Peyer's patch (tissue), 4 donors: ENCODE results near the gene TMBIM4. TPM values are rescaled to one million over a fixed set of nuclear protein-coding genes. Genes with fewer than 3 reads are reported as not detected.

Experiments used
- DNase-seq, 3 donors: peaks; one replicate each; pipeline ENCODE4 v3.0.0-alpha.2; 2017 to 2019
- H3K27ac ChIP-seq, 4 donors: fragments of 200-600 bp; sonication (generic); one replicate each; pipeline ENCODE4 v1.5.1; 2016 to 2019
- H3K27me3 ChIP-seq, 2 donors: fragments of 200-600 bp; sonication (generic); one replicate each; pipeline ENCODE4 v1.5.1; 2019
- H3K36me3 ChIP-seq, 3 donors: fragments of 200-600 bp; sonication (generic); one replicate each; pipeline ENCODE4 v1.5.1; 2016 to 2019
- H3K4me1 ChIP-seq, 4 donors: fragments of 200-600 bp; sonication (generic); one replicate each; pipeline ENCODE4 v1.5.1; 2016 to 2019
- H3K4me3 ChIP-seq, 4 donors: fragments of 200-600 bp; sonication (generic); 1 replicate in 3 of 4; 2 replicates in 1 of 4; pipeline ENCODE4 v1.5.1; 2016 to 2019; ENCODE audit warnings: mild to moderate bottlenecking in 1 of 4
- H3K9me3 ChIP-seq, 4 donors: fragments of 200-600 bp; sonication (generic); one replicate each; pipeline ENCODE4 v1.5.1; 2016 to 2019; ENCODE audit warnings: mild to moderate bottlenecking in 1 of 4
- CTCF ChIP-seq, 6 experiments: fragments of 450-650 bp in 4 of 6; fragments of 200-600 bp in 2 of 6; sonication (generic) in 1 of 6; IDR thresholded peaks; one replicate each; pipeline ENCODE4 v1.5.1; 2017 to 2019; ENCODE audit warnings: antibody characterized with exemption in 6 of 6, mild to moderate bottlenecking in 3 of 6, moderate library complexity in 1 of 6
- POLR2A ChIP-seq, 2 donors: fragments of 450-650 bp; IDR thresholded peaks; one replicate each; pipeline ENCODE4 v1.5.1; 2017; ENCODE audit warnings: antibody characterized with exemption in 2 of 2, mild to moderate bottlenecking in 2 of 2, moderate library complexity in 2 of 2
- total RNA-seq, 4 donors: library from RNA; depleted of rRNA; stranded (reverse); fragments of >200 nt; gene quantifications; one replicate each; pipeline ENCODE4 v1.1.0, GENCODE V29; 2016

TMBIM4 gene
- total RNA-seq, 4 donors from 2014 or later: 57.9 to 173 (median 70.7) TPM

- no peak for DNase-seq
- Histone ChIP-seq H3K27me3 (no peaks in the 10 kb centered on the region), H3K4me1 (peaks cover 0 to 1% (median 0%) of the 10 kb centered on the region in 4 donors), H3K27ac (no peak overlapping the region), H3K36me3 (no peaks in the 10 kb centered on the region), H3K9me3 (no peaks in the 10 kb centered on the region), H3K4me3 (no peak overlapping the region)
- TF ChIP-seq CTCF (IDR thresholded peaks at IDR 0.05) (no peak), POLR2A (IDR thresholded peaks at IDR 0.05) (no peak)
Observed at GRCh38 chr12:66194122-66194521, 24.3 kb upstream of the TMBIM4 start.

DNA sequence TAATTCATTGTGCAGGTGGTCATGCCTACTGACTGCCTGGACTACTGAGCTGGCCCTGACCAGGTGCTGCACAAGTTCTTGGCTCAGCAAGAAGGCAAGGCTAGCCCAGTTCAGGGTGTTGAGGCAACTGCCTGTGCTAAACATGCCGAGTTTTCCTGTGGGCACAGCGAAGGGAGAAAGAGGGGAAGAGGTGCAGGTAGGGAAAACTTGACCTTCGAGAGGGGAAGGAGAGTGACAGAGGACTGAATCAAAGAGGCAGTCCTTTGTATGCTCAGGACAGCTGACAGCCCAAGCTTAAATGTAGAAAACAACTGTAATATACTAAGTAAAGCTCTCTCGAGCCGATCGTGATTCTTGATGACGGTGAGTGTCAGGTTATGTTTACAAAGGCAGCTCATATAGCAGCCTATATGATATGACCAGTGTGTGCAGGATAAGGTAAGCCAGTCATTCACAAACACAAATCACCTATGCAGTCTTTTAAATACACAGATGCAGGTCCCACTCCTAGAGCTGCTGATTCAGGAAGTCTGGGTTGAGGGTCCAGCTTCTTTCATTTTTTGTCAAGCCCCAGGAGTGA lies 21.8 kb upstream of the TMBIM4 start:
- TF ChIP-seq POLR2A (IDR thresholded peaks at IDR 0.05): no peak
- TF ChIP-seq CTCF (IDR thresholded peaks at IDR 0.05): no peak
- no peak for DNase-seq
- H3K4me1 ChIP-seq: peaks cover 0 to 6% (median 0%) of the 10 kb centered on the region in 4 donors
- no peaks in the 10 kb centered on the region for H3K27me3 ChIP-seq
- no peaks in the 10 kb centered on the region for H3K9me3 ChIP-seq
- no peak overlapping the region for H3K27ac ChIP-seq
- no peaks in the 10 kb centered on the region for H3K36me3 ChIP-seq
- H3K4me3 ChIP-seq: no peak overlapping the region

- H3K4me1 ChIP-seq: peaks cover 0 to 6% (median 0%) of the 10 kb centered on the region in 4 donors
- H3K27ac ChIP-seq: peak overlapping the region; percentile 3 to 88 (median 48)
- no peaks in the 10 kb centered on the region for H3K36me3 ChIP-seq
- H3K27me3 ChIP-seq: no peaks in the 10 kb centered on the region
- peak overlapping the region in 1 of 4 donors; percentile 54 for H3K4me3 ChIP-seq
- TF ChIP-seq CTCF (IDR thresholded peaks at IDR 0.05) (no peak), POLR2A (IDR thresholded peaks at IDR 0.05) (no peak)
- DNase-seq: no peak
- no peaks in the 10 kb centered on the region for H3K9me3 ChIP-seq
Observed at GRCh38 chr12:66190519-66191370, 20.9 kb upstream of the TMBIM4 start.

GRCh38 chr12:66189889-66190288 lies 20.1 kb upstream of the TMBIM4 start:
- no peak for DNase-seq
- no peaks in the 10 kb centered on the region for H3K9me3 ChIP-seq
- peak overlapping the region; percentile 74 to 89 (median 84) for H3K27ac ChIP-seq
- H3K4me1 ChIP-seq: peaks cover 0 to 6% (median 0%) of the 10 kb centered on the region in 4 donors
- peak overlapping the region in 3 of 4 donors; percentile 35 to 69 (median 54) for H3K4me3 ChIP-seq
- H3K36me3 ChIP-seq: no peaks in the 10 kb centered on the region
- no peaks in the 10 kb centered on the region for H3K27me3 ChIP-seq
- TF ChIP-seq POLR2A (IDR thresholded peaks at IDR 0.05): no peak
- TF ChIP-seq CTCF (IDR thresholded peaks at IDR 0.05): no peak

DNA sequence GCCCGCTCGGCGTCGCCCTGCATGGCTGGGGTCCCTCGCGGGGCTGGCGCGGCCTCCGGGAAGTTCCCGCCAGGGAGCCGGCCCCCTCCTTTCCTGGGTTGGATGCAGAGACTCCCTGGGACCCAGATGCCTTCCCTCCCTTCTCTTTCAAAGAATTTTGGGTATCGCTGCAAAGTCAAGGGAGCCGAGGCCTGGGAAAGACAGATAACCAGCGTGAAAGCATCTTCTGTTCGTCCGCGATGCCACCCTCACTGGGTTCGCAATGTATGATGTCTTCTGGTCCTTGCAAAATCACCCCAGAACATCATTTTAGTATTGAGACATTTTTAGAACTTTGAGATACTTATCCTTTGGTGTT lies 19.7 kb upstream of the TMBIM4 start:
- DNase-seq: no peak
- H3K36me3 ChIP-seq: no peaks in the 10 kb centered on the region
- no peaks in the 10 kb centered on the region for H3K27me3 ChIP-seq
- TF ChIP-seq CTCF (IDR thresholded peaks at IDR 0.05) (no peak), POLR2A (IDR thresholded peaks at IDR 0.05) (no peak)
- no peaks in the 10 kb centered on the region for H3K9me3 ChIP-seq
- H3K27ac ChIP-seq: peak overlapping the region; percentile 74 to 89 (median 84)
- H3K4me3 ChIP-seq: peak overlapping the region; percentile 35 to 69 (median 54)
- peaks cover 0 to 6% (median 0%) of the 10 kb centered on the region in 4 donors for H3K4me1 ChIP-seq
